GM13977 (cell line): ENCODE data around the gene MSN.

ENCODE experiments used
- DNase-seq: peaks from one replicate; pipeline ENCODE4 v3.0.0; 2012; ENCODE audit warnings: low spot score
- CTCF ChIP-seq: IDR thresholded peaks from 2 replicates; pipeline ENCODE4 v1.5.1; 2012; ENCODE audit warnings: mild to moderate bottlenecking, control low read depth; ENCODE audit not compliant: insufficient read depth; ENCODE audit errors: extremely low read depth, missing control alignments
- in situ Hi-C: fragments of 300-500 bp; cut with MboI; formaldehyde crosslinking; loops from one replicate; pipeline ENCODE4 v1.12.0; 2022; ENCODE audit warnings: low sequenced_read_pairs, low pct_unique_long_range_greater_than_20kb, mixed read lengths, inconsistent platforms; ENCODE audit not compliant: unreplicated experiment

MSN gene

DNA sequence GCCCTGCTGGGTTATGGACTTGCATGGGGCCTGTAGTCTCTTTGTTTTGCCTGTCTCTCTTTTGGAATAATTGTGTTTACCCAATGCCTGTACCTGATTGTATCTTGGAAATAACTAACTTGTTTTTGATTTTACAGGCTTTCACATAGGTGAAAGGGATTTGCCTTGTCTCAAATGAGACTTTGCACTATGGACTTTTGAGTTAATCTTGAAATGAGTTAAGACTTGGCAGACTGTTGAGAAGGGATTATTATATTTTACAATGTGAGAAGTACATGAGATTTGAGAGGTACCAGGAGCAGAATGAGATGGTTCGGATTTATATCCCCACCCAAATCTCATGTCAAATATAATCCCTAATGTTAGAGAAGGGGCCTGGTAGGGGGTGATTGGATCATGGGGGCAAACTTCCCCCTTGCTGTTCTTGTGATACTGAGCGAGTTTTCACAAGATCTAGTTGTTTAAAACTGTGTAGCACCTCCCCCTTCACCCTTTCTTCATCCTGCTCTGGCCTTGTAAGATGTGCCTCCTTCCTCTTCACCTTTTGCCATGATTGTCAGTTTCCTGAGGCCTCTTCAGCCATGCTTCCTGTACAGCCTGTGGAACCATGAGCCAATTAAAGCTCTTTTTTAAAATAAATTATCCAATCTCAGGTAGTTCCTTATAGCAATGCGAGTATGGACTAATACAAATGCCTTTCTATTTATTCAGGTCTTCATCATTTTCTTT, 102.3 kb downstream of the MSN start:
- in situ Hi-C loops, result no loop called here
- TF ChIP-seq CTCF, result no peak
- no peak for DNase-seq

DNA sequence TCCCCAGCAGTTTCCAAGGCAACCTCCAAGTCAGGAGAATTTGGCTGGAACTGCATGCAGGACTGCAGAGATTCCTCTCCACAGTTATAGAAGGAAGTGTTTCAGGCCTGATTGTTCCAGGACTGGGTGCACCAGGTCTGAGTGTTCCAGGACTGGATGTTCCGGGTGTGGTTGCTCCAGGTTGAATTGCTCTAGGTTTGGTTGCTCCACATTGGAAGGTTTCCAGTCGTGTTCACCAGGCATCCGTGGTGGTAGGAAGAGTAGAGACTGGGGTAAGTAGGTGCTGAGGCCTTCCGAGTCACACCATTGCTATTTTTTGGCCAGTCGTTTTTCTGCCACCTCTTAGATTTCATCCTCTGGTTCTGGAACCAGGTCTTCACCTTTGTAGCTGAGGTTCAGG, 105.4 kb downstream of the MSN start:
- DNase-seq, result no peak
- in situ Hi-C loops, result no loop called here
- no peak for TF ChIP-seq CTCF

- no peak for TF ChIP-seq CTCF
- in situ Hi-C loops, result no loop called here
- no peak for DNase-seq
Measured at GRCh38 chrX:65781845-65782244, 114.4 kb downstream of the MSN start.

DNA sequence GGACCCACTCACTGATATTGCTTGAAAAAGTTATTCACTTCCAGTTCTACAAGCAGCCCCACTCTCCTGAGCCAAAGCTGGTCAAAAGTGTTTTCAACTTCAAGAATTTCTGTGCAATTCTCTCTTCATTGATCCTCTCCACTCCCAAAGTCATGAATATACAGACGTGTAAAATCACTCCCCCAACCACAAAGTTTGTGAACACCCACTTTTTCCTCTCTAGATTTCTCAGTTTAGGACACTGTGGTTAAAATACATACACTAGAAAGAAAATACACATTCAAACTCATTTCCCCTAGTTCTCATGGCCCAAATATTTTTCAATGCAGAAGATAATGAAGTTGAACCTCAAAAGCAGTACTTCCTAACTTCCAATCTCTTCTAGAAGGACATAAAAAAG, 116.3 kb downstream of the MSN start:
- no peak for TF ChIP-seq CTCF
- in situ Hi-C loops, result no loop called here
- no peak for DNase-seq
